RPMI7951 (cell line): ENCODE data around the gene CDH22. TPM values are rescaled to one million over a fixed set of nuclear protein-coding genes. Genes with fewer than 3 reads are reported as not detected.

Source experiments
- DNase-seq: peaks from one replicate; pipeline ENCODE4 v3.0.0-alpha.2; 2012; ENCODE audit warnings: low read depth
- total RNA-seq: library from RNA; depleted of rRNA; stranded (reverse); fragments of >200 nt; shearing (Covaris generic); gene quantifications from 2 replicates; pipeline ENCODE4 v1.2.3, GENCODE V29; 2014

The CDH22 gene
- total RNA-seq, 1 experiment from 2014 or later = not detected

- peak; percentile 96 for DNase-seq
Observed at GRCh38 chr20:46215913-46216707, 92.2 kb downstream of the CDH22 start.

DNA sequence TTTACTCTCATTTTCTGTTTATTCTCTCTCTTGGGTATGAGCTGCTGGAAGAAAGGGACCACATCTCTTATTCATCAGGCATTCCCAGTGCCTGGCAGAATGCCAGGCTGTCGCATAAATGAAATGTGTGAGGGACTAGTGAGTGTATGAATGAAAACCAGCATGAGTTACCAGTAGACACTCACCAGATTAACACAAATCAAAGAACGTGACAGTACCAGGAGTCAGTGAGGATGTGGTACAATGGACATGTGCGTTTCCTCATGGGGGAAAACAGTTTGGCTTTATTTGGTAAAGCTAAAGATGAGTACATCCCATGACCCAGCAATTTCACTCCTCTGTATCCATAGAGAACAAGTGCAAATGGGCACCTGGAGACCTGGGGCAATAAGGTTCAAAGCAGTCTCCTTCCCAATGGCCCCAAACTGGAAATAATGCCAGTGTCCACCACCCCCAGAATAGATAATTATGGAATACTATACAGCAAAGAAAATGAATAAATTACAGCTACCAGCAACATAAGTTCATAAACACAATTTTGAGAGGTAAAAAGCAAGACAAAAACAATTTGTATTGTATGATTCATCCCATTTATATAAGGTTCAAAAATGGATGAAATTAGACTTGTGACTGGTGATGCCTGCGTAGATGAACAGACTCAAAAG is 93.3 kb downstream of the CDH22 start:
- peak; percentile 61 for DNase-seq

DNA sequence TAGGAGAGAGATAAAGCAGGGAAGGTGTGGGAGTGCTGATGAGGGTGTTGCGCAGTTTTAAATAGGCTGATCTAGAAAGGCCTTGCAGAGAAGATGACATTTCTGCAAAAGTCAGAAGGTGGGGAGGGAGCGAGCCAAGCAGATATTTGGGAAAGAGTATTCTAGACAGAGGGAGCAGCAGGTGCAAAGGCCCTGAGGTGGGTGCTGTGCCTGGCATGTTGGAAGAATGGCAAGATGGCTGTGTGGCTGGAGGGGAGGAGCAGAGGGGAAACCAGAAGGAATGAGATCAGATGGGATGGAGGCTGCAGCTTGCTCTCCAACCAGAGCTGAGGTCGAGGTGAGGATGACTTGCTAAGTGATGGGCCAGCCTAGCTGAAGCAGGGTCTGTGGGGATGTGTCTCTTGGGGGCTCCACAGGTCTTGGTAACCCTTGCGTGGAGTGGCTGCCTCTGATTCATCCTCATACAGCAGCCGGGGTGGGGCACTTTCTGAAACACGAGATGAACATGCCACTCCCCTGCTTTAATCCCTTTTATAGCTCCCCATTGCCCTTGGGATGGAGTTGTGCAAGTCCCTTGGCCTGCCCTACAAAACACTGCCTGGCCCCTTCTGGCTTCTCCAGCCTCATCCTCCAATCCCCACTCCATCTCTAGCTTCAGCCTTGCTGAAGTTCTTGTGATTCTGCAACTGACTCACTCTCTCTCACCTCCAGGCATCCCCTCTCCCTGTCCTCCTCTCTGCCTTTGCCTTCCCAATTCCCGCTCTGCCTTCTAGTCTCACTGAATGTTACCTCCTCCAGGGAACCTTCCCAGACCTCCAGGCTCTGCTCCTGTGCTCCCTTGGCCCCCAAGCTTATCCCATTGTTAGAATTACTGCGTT is 94.1 kb downstream of the CDH22 start:
- DNase-seq = peak; percentile 41

GRCh38 chr20:46212876-46213275 is 95.4 kb downstream of the CDH22 start:
- DNase-seq = no peak

DNA sequence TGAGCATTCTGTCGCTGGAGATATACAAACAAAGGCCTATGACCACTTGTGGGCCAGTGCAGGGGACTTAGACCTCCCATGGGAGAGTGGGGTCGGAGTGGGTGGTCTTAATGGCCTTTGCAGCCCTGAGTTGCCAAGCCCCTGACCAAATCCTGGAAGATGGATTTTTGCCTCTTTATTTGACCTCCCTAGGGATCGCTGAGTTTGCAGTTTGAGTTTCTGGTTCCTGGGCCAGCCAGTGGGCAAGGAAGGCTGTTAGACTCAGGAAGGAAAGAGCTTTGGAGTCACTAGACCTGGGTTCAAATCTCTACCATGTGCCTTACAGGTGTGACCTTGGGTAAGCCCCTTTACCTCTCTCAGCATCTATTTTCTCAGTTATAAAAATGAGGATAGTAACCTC is 96.0 kb downstream of the CDH22 start:
- no peak for DNase-seq

- no peak for DNase-seq
Observed at GRCh38 chr20:46211331-46211722, 97.0 kb downstream of the CDH22 start.

DNA sequence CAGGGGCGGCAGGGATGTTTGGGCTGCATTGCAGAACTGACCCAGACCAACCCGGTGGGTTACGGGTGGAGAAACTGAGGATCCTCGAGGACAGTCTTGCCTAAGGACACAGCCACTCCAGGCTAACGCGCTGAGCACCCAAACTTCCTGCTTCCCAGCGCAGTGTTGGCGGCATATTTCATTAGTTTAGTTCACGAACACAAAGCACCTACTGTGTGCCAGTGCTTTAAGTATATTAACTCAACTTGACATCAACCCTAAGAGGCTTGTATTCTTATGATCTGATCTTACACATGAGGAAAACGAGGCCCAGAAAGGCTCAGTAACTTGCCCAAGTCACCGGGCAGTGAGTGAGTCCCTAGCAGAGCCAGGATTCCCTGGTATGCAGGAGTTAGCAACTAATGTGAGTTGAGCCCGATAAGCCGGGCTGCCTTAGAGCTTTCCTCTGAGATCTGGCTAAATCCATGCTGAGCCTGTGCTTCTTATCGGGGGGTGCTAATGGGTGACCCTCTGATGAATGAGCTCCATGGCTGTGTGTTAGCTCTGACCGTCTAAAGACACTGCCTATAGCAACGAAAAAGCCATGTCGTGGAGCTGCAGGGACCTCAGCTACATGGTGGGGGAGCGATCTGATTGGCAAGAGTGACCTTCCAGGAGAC is 97.5 kb downstream of the CDH22 start:
- no peak for DNase-seq

DNA sequence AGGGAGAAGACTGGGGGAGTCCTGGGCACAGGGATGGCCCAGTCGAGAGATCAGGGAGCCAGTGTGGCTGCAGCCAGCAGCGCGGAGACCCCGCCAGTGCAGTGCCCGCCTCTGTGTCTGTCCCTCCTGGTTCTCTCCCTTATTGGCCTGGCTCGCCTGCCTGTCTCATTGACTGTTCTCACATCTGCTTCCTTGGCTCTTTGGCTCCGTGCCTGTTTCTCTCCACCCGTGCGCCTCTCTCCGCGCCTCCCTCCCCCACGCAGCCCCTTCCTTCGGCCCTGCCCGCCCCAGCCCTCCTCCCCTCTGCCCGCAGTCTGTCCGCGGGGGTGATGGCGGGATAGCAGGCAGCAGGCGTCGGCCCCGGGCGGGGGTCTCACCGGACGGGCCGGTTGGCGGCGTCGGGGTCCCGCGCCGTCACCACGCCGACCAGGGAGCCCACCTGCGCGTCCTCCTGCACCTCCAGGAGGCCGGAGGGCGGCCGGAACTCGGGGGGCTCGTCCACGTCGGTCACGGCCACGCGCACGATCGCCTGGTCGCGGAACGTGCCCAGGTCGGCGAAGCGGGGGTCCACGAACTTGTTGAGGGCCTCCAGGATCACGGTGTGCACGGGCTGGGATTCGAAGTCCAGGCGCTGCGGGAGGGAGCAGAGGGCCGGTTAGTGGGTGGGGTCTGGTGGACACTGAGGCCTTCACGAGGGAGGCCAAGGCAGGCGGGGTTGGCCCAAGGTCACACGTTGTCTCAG is 98.2 kb downstream of the CDH22 start:
- DNase-seq = no peak

DNA sequence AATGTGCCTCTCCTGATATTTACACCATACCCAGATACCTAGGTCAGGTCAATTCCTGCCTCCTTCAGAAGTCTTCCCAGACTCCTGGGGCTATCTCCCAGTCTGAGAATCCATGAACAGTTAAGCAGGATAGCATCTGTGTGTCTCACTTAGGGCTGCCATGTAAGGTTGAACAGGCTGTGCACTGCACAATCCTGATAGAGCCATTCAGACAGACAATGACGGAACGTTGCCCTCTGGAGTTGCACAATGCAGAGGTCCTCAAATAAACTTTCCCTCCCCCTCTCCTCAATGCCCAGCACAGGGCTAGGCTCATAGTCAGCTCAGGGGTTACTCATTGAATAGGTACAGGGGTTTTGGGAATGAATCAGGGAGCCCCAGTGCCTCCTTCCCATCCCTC is 100.5 kb downstream of the CDH22 start:
- DNase-seq = no peak

DNA sequence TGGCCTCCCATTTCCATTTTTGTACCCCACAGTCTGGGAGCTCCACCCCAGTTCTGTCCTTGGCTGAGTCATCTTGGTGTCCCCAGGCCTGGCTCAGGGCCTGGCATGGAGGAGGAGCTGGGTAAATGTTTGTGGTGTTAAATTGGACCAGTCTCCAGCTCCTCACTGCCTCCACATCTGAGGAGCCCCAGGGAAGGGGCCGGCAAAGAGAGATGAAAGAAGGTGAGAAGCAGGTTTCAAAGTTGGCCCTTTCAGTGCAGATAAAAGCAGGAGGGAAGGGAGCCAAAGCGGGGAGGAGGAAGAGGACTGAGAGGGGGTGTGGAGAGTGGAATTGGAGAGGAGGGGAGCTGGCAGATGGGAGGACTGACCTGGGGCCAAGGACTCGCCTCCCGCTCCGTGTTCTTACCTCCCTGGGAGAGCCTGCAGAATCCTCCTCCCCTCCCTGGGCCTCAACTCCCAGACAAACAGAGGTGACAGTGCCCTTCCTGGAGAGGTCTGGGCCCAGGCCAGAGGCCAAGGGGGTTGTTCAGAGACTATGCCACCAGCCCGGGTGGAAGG is 101.2 kb downstream of the CDH22 start:
- DNase-seq = peak; percentile 65

DNA sequence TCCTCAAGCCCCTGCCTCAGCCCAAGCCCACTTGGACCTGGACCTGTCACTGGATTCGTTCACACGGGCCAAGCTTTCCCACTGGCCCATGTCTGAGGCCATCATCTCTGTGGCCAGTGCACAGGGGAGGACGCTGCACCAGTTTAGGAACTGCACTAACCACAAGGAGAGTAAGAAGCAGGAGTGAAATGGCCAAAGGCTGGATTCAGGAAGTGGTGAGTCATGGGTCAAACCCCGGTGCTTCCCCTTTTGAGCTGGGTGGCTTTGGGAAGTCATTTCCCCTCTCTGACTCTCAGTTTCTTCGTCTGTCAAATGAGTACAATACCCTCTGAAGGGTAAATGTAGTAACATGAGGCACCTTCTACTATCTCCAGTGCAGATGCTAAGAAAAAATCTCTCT is 102.3 kb downstream of the CDH22 start:
- DNase-seq = peak; percentile 90

DNA sequence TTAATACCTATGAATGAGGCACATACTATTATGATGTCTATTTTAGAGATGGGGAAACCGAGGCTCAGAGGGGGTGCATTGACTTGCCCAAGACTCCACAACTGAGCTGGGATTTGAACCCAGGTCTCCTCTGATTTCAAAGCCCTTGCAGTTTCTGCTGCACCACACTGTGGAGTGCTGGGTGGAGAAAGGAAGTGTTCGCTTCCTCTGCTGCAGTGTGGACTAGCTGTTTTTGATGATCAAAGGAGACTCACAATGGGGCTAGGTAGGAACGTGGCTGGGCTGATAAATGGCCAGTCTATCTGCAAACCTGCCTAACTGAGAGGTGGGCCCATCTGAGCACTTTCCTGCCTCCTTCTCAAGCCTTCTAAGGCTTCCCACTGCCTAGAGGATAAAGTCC is 102.9 kb downstream of the CDH22 start:
- DNase-seq = no peak

- no peak for DNase-seq
Observed at GRCh38 chr20:46204594-46205186, 103.6 kb downstream of the CDH22 start.

DNA sequence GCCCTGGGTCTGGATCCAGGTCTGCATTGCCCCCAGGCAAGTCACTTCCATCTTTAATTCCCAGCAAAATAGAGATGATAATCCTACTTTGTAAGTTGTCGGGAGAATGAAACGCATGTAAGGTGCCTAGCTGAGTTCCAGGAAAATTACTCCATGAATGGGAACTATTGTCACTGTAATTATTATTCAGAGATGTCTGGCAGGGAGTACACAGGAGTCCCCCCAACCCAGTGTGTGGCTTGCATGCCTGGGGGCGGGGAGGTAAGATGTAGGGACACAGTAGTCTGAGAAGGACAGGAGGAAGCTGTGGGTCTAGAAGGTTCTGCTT is 104.8 kb downstream of the CDH22 start:
- DNase-seq = no peak

GRCh38 chr20:46202766-46203509 is 105.4 kb downstream of the CDH22 start:
- DNase-seq = no peak

- no peak for DNase-seq
Observed at GRCh38 chr20:46200582-46201570, 107.4 kb downstream of the CDH22 start.

- no peak for DNase-seq
Observed at GRCh38 chr20:46199198-46199597, 109.1 kb downstream of the CDH22 start.

DNA sequence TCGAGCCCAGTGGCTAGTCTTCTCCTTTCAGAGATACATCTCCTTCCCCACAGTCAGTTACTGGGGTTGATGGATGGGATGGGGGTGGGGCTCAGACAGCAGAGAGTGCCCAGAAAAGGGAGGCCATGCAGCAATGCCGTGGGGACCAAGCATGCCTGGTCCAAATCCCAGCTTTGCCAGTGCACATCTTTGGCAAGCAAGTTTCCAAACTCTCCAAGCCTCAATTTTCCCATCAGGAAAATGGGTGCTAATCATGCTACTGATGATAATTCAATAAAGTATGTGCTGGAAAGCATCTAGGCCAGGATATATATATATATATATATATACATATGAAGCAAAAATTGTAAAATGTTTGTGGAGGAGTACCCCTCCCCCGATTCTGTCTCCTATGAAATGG is 111.3 kb downstream of the CDH22 start:
- no peak for DNase-seq
